Tibial artery (tissue), 4 donors: Measurements from ENCODE around the gene FLRT2.

ENCODE experiments used
- DNase-seq, 2 donors: peaks; one replicate each; pipeline ENCODE4 v3.0.0-alpha.2; 2019
- H3K27ac ChIP-seq, 2 donors: fragments of 200-600 bp; sonication (generic) in 1 of 2; 1 replicate in 1 of 2; 2 replicates in 1 of 2; pipeline ENCODE4 v1.5.1; 2018 to 2019; ENCODE audit warnings: mild to moderate bottlenecking in 1 of 2
- H3K27me3 ChIP-seq, 2 donors: fragments of 200-600 bp; sonication (generic) in 1 of 2; one replicate each; pipeline versions ENCODE4 v1.5.1 to v1.6.0; 2016 to 2019
- H3K36me3 ChIP-seq, 3 donors: fragments of 200-600 bp; sonication (generic) in 2 of 3; one replicate each; pipeline ENCODE4 v1.5.1; 2016 to 2019; ENCODE audit warnings: mild to moderate bottlenecking in 2 of 3
- H3K4me1 ChIP-seq, 4 donors: fragments of 200-600 bp; sonication (generic) in 2 of 4; 1 replicate in 3 of 4; 2 replicates in 1 of 4; pipeline ENCODE4 v1.5.1; 2016 to 2019
- H3K4me3 ChIP-seq, 2 donors: fragments of 200-600 bp; sonication (generic) in 1 of 2; 1 replicate in 1 of 2; 2 replicates in 1 of 2; pipeline ENCODE4 v1.5.1; 2018 to 2019; ENCODE audit warnings: mild to moderate bottlenecking in 2 of 2
- H3K9me3 ChIP-seq, 3 donors: fragments of 200-600 bp; sonication (generic) in 1 of 3; one replicate each; pipeline ENCODE4 v1.5.1; 2016 to 2019
- intact Hi-C: fragments of 100-400 bp; cut with DNase I; formaldehyde crosslinking; loops from one replicate; pipeline ENCODE4 v1.15.0; 2023; ENCODE audit warnings: low total_unique reads
- TF ChIP-seq, protein P1 (sequence below), 2 experiments: fragments of 200-600 bp in 1 of 2; fragments of 450-650 bp in 1 of 2; IDR thresholded peaks; one replicate each; pipeline ENCODE4 v1.5.1; 2017 to 2019; ENCODE audit warnings: antibody characterized with exemption in 2 of 2, mild to moderate bottlenecking in 1 of 2, moderate library complexity in 1 of 2

The FLRT2 gene

DNA sequence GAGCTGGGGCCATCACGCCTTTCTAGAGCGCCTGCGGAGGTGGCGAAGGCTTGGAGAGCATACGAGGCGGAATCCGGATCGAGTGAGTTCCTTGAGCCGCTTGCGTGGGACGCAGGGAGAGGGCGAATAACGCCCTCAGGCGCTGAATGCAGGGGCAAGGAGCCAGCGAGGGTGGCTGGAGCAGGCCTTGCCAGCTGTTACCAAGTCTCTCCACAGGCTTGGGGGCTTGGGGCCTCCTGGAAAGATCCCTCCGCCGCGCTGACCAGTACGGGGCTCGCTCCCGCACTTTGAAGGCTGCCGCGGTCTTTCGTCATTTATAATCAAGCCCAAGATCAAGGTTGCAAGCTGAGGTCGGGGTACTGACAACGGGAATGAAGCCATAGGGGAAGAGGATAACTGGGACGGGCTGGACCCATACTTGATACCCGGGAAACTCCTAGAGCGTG, 1.2 kb downstream of the FLRT2 start:
- H3K4me1 ChIP-seq, result peaks cover 0 to 63% (median 45%) of the 10 kb centered on the region in 4 donors
- intact Hi-C loops, result no loop called here
- H3K27me3 ChIP-seq, result peaks cover 0 to 41% of the 10 kb centered on the region in 2 donors
- H3K9me3 ChIP-seq, result no peaks in the 10 kb centered on the region
- peak in 1 of 2 donors; percentile 73 for DNase-seq
- TF ChIP-seq, protein P1, sequence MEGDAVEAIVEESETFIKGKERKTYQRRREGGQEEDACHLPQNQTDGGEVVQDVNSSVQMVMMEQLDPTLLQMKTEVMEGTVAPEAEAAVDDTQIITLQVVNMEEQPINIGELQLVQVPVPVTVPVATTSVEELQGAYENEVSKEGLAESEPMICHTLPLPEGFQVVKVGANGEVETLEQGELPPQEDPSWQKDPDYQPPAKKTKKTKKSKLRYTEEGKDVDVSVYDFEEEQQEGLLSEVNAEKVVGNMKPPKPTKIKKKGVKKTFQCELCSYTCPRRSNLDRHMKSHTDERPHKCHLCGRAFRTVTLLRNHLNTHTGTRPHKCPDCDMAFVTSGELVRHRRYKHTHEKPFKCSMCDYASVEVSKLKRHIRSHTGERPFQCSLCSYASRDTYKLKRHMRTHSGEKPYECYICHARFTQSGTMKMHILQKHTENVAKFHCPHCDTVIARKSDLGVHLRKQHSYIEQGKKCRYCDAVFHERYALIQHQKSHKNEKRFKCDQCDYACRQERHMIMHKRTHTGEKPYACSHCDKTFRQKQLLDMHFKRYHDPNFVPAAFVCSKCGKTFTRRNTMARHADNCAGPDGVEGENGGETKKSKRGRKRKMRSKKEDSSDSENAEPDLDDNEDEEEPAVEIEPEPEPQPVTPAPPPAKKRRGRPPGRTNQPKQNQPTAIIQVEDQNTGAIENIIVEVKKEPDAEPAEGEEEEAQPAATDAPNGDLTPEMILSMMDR (IDR thresholded peaks at IDR 0.05), result no peak
- H3K27ac ChIP-seq, result peak overlapping the region; percentile 50 to 56
- H3K4me3 ChIP-seq, result peak overlapping the region; percentile 56 to 71
- H3K36me3 ChIP-seq, result no peaks in the 10 kb centered on the region

DNA sequence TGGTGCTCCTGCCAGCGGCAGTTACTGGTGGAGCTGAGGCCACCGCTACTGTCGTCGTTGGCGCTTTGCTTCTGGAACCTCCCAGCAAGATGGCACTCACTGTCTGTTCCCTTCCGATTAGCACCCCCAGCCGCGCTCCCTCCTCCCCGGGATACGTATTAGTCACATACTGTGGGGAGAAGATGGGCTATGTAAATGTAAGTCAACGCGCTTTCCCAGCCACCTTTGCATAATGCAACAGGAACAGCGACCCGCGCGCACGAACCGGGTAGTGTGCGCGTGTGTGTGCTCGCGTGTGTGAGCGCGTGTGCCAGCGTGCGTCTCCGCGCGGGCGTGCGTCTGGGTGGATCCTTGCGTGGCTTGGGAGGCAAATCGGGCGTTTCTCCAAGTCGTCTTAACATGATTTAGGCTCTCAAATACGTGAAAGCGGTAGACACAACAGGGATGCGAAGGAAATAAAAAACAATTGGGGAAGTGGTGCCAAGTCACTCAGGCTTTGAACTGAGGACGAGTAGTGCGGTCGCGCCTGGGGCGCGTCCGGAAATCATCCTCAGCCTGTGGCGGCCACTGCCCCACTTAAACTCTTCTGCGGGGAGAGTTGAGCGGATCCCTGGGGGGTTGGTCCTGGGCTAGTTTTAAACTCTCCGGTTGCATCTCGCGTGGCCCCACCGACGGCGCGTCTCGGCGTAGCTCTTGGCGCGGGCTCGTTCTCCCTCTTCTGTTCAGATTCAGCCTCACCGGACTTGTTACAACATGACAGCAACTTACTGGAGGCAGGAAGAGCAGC, 1.8 kb downstream of the FLRT2 start:
- Histone ChIP-seq H3K4me1 (peaks cover 0 to 63% (median 45%) of the 10 kb centered on the region in 4 donors), H3K4me3 (peak overlapping the region; percentile 56 to 71), H3K27me3 (peaks cover 0 to 41% of the 10 kb centered on the region in 2 donors)

DNA sequence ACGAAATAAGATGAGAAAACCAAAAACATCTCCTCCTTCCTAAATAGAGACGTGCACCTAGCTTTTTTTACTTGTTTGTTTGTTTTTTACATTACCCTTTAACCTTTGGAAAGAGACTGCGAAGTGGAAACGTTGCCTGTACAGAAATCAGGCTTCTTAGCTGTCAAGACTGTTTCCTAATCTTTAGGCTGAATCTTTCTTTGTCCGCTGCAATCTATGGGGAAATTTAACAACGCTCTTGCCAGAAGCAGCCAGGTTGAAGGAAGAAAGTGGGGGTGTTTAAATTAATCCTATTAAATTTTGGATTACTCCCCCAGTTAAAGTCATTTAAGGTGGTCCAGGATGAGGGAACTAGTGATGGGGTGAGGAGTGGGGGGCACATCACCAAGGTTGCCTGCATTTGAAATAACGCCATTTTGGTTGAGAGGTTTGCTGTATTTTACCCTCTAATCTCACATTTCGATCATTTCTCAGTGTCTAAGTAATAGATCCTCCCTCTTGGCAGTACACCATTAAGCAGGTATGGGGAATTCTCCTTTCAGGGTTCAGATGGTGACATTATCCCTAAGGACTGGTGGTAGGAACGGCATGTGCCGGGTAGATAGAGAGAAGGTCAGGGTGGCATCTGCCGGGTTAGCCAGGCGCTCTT, 2.6 kb downstream of the FLRT2 start:
- peak overlapping the region; percentile 56 to 71 for H3K4me3 ChIP-seq
- TF ChIP-seq, protein P1 (IDR thresholded peaks at IDR 0.05), result no peak
- no peaks in the 10 kb centered on the region for H3K36me3 ChIP-seq
- peaks cover 0 to 41% of the 10 kb centered on the region in 2 donors for H3K27me3 ChIP-seq
- peaks cover 0 to 63% (median 45%) of the 10 kb centered on the region in 4 donors for H3K4me1 ChIP-seq
- H3K27ac ChIP-seq, result peak overlapping the region; percentile 47 to 56
- intact Hi-C loops, result no loop called here
- no peaks in the 10 kb centered on the region for H3K9me3 ChIP-seq
- DNase-seq, result no peak

More for the DNA sequence above, 1.8 kb downstream of the FLRT2 start:
- TF ChIP-seq, protein P1 (IDR thresholded peaks at IDR 0.05), result peak in 1 of 2 experiments; percentile 28
- Histone ChIP-seq H3K36me3 (no peaks in the 10 kb centered on the region), H3K27ac (peak overlapping the region; percentile 50 to 56), H3K9me3 (no peaks in the 10 kb centered on the region)
- intact Hi-C loops, result no loop called here
- peak; percentile 76 to 85 for DNase-seq

DNA sequence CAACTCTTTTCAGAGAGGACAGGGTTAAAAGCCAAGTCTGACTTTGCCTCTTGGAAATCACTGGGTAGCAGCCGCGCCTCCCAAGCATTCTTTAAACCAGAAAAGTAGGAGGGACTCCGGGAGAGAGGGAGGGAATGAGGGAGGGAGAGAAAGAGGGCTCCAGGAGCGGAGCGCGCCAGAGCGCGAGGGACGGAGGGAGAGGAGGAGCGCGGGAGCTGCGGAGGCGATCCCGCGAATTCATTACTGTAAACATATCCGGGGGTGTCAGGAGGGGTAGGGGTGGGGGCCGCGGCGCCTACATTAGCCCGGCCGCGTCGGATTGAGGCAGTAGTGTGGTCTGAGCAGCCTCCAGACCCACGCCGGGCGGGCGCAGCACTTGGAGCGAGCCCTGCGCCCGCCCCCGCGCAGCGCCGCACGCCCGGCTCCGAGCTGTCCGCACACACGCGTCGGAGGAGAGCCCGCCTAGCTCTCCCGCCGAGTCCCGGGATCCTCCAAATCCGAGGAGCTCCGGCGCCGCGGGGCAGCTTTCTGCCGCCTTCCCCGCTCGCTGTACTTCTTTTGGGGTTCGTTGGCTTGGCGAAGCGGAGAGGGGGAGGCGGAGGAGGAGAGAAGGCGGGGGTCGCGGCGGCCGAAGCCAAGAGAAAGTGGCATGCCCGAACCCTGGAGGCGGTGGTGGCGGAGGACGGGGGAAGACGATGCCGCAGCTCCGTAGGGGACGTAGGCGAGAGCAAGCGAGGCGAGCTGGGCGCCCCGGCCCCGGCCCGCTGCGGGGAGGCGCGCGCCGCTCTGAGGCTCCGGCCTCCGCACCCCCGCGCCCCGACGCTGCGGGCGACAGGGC, 3.3 kb downstream of the FLRT2 start:
- DNase-seq, result peak; percentile 64 to 76
- H3K27me3 ChIP-seq, result peaks cover 0 to 41% of the 10 kb centered on the region in 2 donors
- intact Hi-C loops, result no loop called here
- H3K4me1 ChIP-seq, result peaks cover 0 to 57% (median 44%) of the 10 kb centered on the region in 4 donors
- no peaks in the 10 kb centered on the region for H3K36me3 ChIP-seq
- H3K9me3 ChIP-seq, result no peaks in the 10 kb centered on the region
- peak overlapping the region; percentile 56 to 71 for H3K4me3 ChIP-seq
- peak overlapping the region; percentile 34 to 47 for H3K27ac ChIP-seq
- TF ChIP-seq, protein P1 (IDR thresholded peaks at IDR 0.05), result no peak

DNA sequence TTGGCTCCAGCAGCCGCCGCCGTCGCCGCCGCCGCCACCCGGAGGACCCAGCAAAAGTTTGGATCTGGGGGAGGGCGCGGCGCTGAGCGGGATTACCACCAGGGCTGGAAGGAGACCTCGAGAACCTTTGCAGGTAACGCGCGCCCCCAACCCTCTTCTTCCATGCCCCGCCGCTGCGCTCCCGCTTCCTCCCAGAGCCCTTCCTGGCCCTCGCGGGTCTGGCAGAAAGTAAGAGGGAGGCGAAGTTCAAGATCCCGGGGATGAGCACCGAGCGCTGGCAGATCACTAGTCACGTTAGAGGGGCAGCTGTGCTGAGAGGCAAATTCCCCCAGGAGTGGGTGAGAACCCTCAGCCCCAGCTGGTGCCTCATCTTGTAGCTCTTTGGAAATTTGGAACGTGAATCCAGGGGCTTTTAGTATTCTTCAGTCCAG, 3.9 kb downstream of the FLRT2 start:
- intact Hi-C loops, result no loop called here
- Histone ChIP-seq H3K4me1 (peaks cover 0 to 53% (median 42%) of the 10 kb centered on the region in 4 donors), H3K36me3 (no peaks in the 10 kb centered on the region), H3K27ac (peak overlapping the region in 1 of 2 donors; percentile 47), H3K9me3 (no peaks in the 10 kb centered on the region), H3K27me3 (peaks cover 0 to 41% of the 10 kb centered on the region in 2 donors), H3K4me3 (peak overlapping the region; percentile 56 to 71)
- DNase-seq, result no peak
- TF ChIP-seq, protein P1 (IDR thresholded peaks at IDR 0.05), result no peak
